HepG2 (cell line): ENCODE data around the gene NVL. TPM values are rescaled to one million over a fixed set of nuclear protein-coding genes. Genes with fewer than 3 reads are reported as not detected.

Experiments
- ATAC-seq: fragments of 200-7000 bp; cut with Tn5 transposase; 3 replicates; pipeline ENCODE4 v1.9.1; 2020; ENCODE audit warnings: mild to moderate bottlenecking, moderate library complexity
- BruUV-seq: library from RNA; stranded (reverse); fragments of 400-500 nt; replicated peaks from 2 replicates; lab custom pipeline; 2021; lab: Mats Ljungman, UMichigan
- CTCF ChIA-PET: fragments of 300-600 bp; formaldehyde crosslinking; extraction: SDS; loops from one replicate; lab custom pipeline; 2021; ENCODE audit warnings: low total read pairs, inconsistent platforms, low intra/inter-chr PET ratio; lab: Yijun Ruan, JAX
- POLR2A ChIA-PET: fragments of 350-600 bp; sonication (Branson Sonifier 250); formaldehyde crosslinking; loops from one replicate; lab custom pipeline; 2020; ENCODE audit warnings: antibody characterized with exemption, inconsistent platforms; lab: Yijun Ruan, JAX
- DNase-seq: peaks from one replicate; pipeline ENCODE4 v3.0.0-alpha.2; 2015; ENCODE audit warnings: low spot score
- FAIRE-seq: peaks from 3 replicates; lab custom pipeline; 2011; peaks lifted over from hg19 to GRCh38; lab: Jason Lieb, UNC
- H2AFZ ChIP-seq: one replicate; pipeline ENCODE4 v1.6.1; 2011; ENCODE audit warnings: low read length, inconsistent platforms
- H3K27ac ChIP-seq: fragments of 300-600 bp; 3 replicates; pipeline ENCODE4 v1.8.0; 2011; ENCODE audit warnings: mixed run types, mild to moderate bottlenecking, mixed read lengths, low read length, inconsistent platforms; ENCODE audit not compliant: insufficient read depth; ENCODE audit errors: extremely low read length
- H3K27me3 ChIP-seq, 2 experiments: fragments of 200-600 bp in 1 of 2; 2 replicates in 1 of 2; 3 replicates in 1 of 2; pipeline versions ENCODE4 v1.6.0 to v1.8.0; 2011; ENCODE audit warnings: low read length in 2 of 2, mild to moderate bottlenecking in 2 of 2, moderate library complexity in 2 of 2, inconsistent platforms in 1 of 2; ENCODE audit not compliant: insufficient read depth in 2 of 2, control insufficient read depth in 1 of 2
- H3K36me3 ChIP-seq, 2 experiments: fragments of 200-600 bp in 1 of 2; replicated peaks in 1 of 2; 2 replicates in 1 of 2; 3 replicates in 1 of 2; pipeline versions ENCODE4 v1.5.1 to v1.8.0; 2011; ENCODE audit warnings: low read length in 2 of 2, inconsistent platforms in 1 of 2; ENCODE audit not compliant: insufficient read depth in 2 of 2, control insufficient read depth in 1 of 2
- H3K4me1 ChIP-seq: 2 replicates; pipeline ENCODE4 v1.5.1; 2012; ENCODE audit warnings: low read length, inconsistent platforms; ENCODE audit not compliant: insufficient read depth
- H3K4me2 ChIP-seq: 2 replicates; pipeline ENCODE4 v1.6.0; 2011; ENCODE audit warnings: low read depth, low read length, inconsistent platforms
- H3K4me3 ChIP-seq, 3 experiments: fragments of 200-600 bp in 1 of 3; sonication (generic), shearing (Covaris generic) in 1 of 3; replicated peaks in 1 of 3; 2 replicates each; pipeline ENCODE4 v1.5.1; 2011 to 2016; ENCODE audit warnings: low read length in 3 of 3, inconsistent platforms in 2 of 3, low read depth in 2 of 3, mild to moderate bottlenecking in 2 of 3, control low read depth in 1 of 3, mixed read lengths in 1 of 3; ENCODE audit not compliant: insufficient read depth in 1 of 3
- H3K79me2 ChIP-seq: one replicate; pipeline ENCODE4 v1.6.1; 2011; ENCODE audit warnings: low read length, inconsistent platforms; ENCODE audit not compliant: insufficient read depth
- H3K9ac ChIP-seq: 2 replicates; pipeline ENCODE4 v1.6.0; 2011; ENCODE audit warnings: mild to moderate bottlenecking, low read depth, low read length, inconsistent platforms; ENCODE audit not compliant: insufficient read depth
- H3K9me3 ChIP-seq: 2 replicates; pipeline ENCODE4 v1.5.1; 2012; ENCODE audit warnings: mild to moderate bottlenecking, low read length
- H4K20me1 ChIP-seq: 2 replicates; pipeline ENCODE4 v1.6.0; 2011; ENCODE audit warnings: inconsistent platforms, mild to moderate bottlenecking, low read length, moderate library complexity; ENCODE audit not compliant: insufficient read depth
- HDAC6 ChIP-seq: fragments of 200-600 bp; sonication (generic); IDR thresholded peaks from 2 replicates; pipeline ENCODE4 v1.7.0; 2017; ENCODE audit warnings: mild to moderate bottlenecking, antibody characterized with exemption, low read length, low read depth
- IRX3 ChIP-seq: sonication (generic); formaldehyde crosslinking; IDR thresholded peaks from 2 replicates; pipeline ENCODE4 v1.8.1; 2023; ENCODE audit warnings: mild to moderate bottlenecking, low read depth, missing genetic modification reagents, borderline replicate concordance
- LCORL ChIP-seq, 2 experiments: fragments of 450-650 bp in 1 of 2; sonication (generic) in 1 of 2; formaldehyde crosslinking in 1 of 2; IDR thresholded peaks; 2 replicates each; pipeline versions ENCODE4 v1.5.0 to v1.6.1; 2017 to 2020; ENCODE audit warnings: antibody characterized with exemption in 1 of 2, missing genetic modification reagents in 1 of 2
- MYC ChIP-seq: sonication (generic); formaldehyde crosslinking; IDR thresholded peaks from 2 replicates; pipeline ENCODE4 v1.9.0; 2021; ENCODE audit warnings: missing genetic modification reagents, borderline replicate concordance
- RARA ChIP-seq: IDR thresholded peaks from 2 replicates; pipeline ENCODE4 v1.6.1; 2016; ENCODE audit warnings: missing genetic modification reagents, missing compliant biosample characterization
- TCF7 ChIP-seq: sonication (generic); IDR thresholded peaks from 2 replicates; pipeline ENCODE4 v1.6.1; 2016; ENCODE audit warnings: antibody characterized with exemption, low read depth
- ZNF205 ChIP-seq: IDR thresholded peaks from 2 replicates; pipeline ENCODE4 v1.6.1; 2018; ENCODE audit warnings: missing biosample characterization, missing genetic modification reagents
- ZSCAN21 ChIP-seq: sonication (generic); formaldehyde crosslinking; IDR thresholded peaks from 2 replicates; pipeline ENCODE4 v1.8.0; 2022; ENCODE audit warnings: mild to moderate bottlenecking, missing genetic modification reagents, moderate library complexity, borderline replicate concordance
- WGBS: methylation state at CpG from one replicate; pipeline ENCODE4 v1.1.6; 2017; ENCODE audit warnings: low lambda C conversion rate; 5-methylcytosine and 5-hydroxymethylcytosine counted together
- in situ Hi-C: cut with HindIII; loops from 2 replicates; pipeline ENCODE4 v1.10.0; 2017; ENCODE audit warnings: low pct_unique_long_range_greater_than_20kb; ENCODE audit not compliant: extremely low pct_ligation_motif_present
- intact Hi-C: fragments of 100-400 bp; cut with micrococcal nuclease; formaldehyde crosslinking; loops from one replicate; pipeline ENCODE4 v1.10.0; 2022; ENCODE audit not compliant: unreplicated experiment
- polyA plus RNA-seq, 8 experiments: library from polyadenylated mRNA; depleted of rRNA in 3 of 8; stranded (reverse) in 7 of 8; unstranded in 1 of 8; fragments of >200 nt; fragmentation: Illumina TruSeq in 4 of 8; extraction: Trizol in 4 of 8; gene quantifications; 2 replicates each; pipeline versions ENCODE4 v1.2.1 to v1.2.3, GENCODE V29; 2011 to 2016; ENCODE audit warnings: low read depth in 4 of 8, missing spikeins in 1 of 8, mixed read lengths in 1 of 8; ENCODE audit not compliant: insufficient read depth in 1 of 8
- total RNA-seq, 5 experiments: library from RNA; depleted of rRNA; stranded (reverse); fragments of >200 nt; fragmentation: Illumina TruSeq; extraction: Trizol; gene quantifications; 2 replicates each; pipeline ENCODE4 v1.2.3, GENCODE V29; 2016; ENCODE audit warnings: low read depth in 1 of 5
- TF ChIP-seq, protein P1 (sequence below): IDR thresholded peaks from 2 replicates; pipeline ENCODE4 v1.6.1; 2018; ENCODE audit warnings: missing genetic modification reagents, mild to moderate bottlenecking, missing compliant biosample characterization
- TF ChIP-seq, protein P2 (sequence below): sonication (generic); formaldehyde crosslinking; IDR thresholded peaks from 2 replicates; pipeline ENCODE4 v1.5.0; 2020; ENCODE audit warnings: mild to moderate bottlenecking, missing genetic modification reagents
- TF ChIP-seq, protein P3 (sequence below): IDR thresholded peaks from 2 replicates; pipeline ENCODE4 v1.6.1; 2016; ENCODE audit warnings: low read depth, borderline replicate concordance

NVL gene
- total and polyA plus RNA-seq, 2 of the 13 experiments (the other 11 are each of a cell fraction or from before 2014, with no cell fraction given), result 8.3 to 21.0 TPM

DNA sequence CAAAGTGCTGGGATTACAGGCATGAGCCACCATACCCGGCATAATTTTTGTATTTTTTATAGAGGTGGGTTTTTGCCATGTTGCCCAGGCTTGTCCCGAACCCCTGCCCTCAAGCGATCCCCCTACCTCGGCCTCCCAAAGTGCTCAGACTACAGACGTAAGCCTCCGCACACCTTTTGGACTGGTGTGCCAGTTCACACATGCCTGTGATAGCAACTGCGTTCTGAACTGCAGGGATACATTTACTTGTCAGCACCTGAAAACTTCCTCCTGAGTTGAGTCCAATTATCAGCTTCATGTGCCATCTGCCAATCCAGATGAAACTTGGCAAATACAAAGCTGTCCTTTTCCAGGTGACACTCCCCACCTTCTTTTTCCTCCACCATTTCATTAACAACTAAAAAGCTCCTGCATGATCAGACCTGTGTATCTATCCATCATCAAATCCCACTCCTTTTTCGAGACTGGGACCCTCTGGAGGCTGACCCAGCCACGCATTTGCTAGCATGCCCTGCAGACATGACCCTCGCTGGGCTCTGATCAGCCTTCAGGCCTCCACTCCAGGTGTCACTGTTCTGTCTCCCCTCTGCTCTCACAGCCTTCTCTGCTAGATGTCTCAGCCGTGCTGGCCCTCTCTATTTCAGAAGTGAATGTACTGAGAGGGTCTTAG lies 149.1 kb downstream of the NVL start:
- Histone ChIP-seq H3K79me2 (peaks cover 5% of the 10 kb centered on the region), H3K27me3 (no peaks in the 10 kb centered on the region), H4K20me1 (0 out of 2 replicates have a peak, but pooled peaks cover under 1% of the 10 kb centered on the region), H3K9me3 (no peaks in the 10 kb centered on the region), H3K4me2 (peak overlapping the region; percentile 75), H3K36me3 (no peaks in the 10 kb centered on the region), H3K4me1 (peaks cover 22% of the 10 kb centered on the region), H3K9ac (no peak overlapping the region), H3K27ac (no peak overlapping the region), H3K4me3 (peak overlapping the region in 1 of 3 experiments; percentile 12; a peak in 1 of 6 replicates), H2AFZ (no peak overlapping the region)
- TF ChIP-seq, protein P1, sequence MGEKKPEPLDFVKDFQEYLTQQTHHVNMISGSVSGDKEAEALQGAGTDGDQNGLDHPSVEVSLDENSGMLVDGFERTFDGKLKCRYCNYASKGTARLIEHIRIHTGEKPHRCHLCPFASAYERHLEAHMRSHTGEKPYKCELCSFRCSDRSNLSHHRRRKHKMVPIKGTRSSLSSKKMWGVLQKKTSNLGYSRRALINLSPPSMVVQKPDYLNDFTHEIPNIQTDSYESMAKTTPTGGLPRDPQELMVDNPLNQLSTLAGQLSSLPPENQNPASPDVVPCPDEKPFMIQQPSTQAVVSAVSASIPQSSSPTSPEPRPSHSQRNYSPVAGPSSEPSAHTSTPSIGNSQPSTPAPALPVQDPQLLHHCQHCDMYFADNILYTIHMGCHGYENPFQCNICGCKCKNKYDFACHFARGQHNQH (CRISPR knock-in tag), result no peak
- no peak for TF ChIP-seq TCF7
- TF ChIP-seq, protein P2, sequence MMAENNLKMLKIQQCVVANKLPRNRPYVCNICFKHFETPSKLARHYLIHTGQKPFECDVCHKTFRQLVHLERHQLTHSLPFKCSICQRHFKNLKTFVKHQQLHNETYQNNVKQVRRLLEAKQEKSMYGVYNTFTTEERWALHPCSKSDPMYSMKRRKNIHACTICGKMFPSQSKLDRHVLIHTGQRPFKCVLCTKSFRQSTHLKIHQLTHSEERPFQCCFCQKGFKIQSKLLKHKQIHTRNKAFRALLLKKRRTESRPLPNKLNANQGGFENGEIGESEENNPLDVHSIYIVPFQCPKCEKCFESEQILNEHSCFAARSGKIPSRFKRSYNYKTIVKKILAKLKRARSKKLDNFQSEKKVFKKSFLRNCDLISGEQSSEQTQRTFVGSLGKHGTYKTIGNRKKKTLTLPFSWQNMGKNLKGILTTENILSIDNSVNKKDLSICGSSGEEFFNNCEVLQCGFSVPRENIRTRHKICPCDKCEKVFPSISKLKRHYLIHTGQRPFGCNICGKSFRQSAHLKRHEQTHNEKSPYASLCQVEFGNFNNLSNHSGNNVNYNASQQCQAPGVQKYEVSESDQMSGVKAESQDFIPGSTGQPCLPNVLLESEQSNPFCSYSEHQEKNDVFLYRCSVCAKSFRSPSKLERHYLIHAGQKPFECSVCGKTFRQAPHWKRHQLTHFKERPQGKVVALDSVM (CRISPR knock-in tag), result peak; percentile 50; the same call in 1 of the 2 replicates
- ChIA-PET POLR2A (no interaction called here), CTCF (no interaction called here)
- intact Hi-C loops (no loop called here), in situ Hi-C loops (no loop called here)
- 56% methylated on average over 11 of the region's 11 CpGs for WGBS
- no peak for DNase-seq
- no peak for FAIRE-seq
- no peak for ATAC-seq
- no TSS peak for BruUV-seq

DNA sequence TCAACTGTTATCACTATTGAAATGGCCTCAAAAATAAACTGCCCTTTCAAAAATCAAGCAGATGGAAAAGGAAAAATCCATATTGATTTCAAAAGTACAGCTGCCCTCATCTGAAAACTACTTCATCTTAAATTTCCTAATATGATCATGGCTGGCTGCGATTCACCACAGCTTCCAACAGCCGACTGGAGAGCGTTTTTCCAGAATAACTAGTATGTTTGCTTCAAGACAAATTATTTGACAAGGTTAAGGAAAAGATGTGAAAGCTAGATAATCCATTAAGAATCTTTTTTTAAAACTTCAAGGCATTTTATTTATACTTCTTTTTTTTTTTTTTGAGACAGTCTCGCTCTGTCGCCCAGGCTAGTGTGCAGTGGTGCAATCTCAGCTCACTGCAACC lies 151.1 kb downstream of the NVL start:
- Histone ChIP-seq H3K79me2 (no peaks in the 10 kb centered on the region), H3K27me3 (no peaks in the 10 kb centered on the region), H4K20me1 (no peaks in the 10 kb centered on the region), H3K36me3 (no peaks in the 10 kb centered on the region), H3K4me3 (no peak overlapping the region), H3K27ac (no peak overlapping the region), H3K9ac (no peak overlapping the region), H3K9me3 (no peaks in the 10 kb centered on the region), H3K4me2 (no peak overlapping the region), H2AFZ (no peak overlapping the region), H3K4me1 (peaks cover 14% of the 10 kb centered on the region)
- 91% methylated on average over 5 of the region's 5 CpGs for WGBS
- CTCF ChIA-PET, result no interaction called here
- FAIRE-seq (no peak), DNase-seq (no peak), ATAC-seq (no peak)
- in situ Hi-C loops, result no loop called here
- POLR2A ChIA-PET, result no interaction called here
- no TSS peak for BruUV-seq
- intact Hi-C loops, result no loop called here
- no peak for TF ChIP-seq LCORL (IDR thresholded peaks at IDR 0.05)
- no peak for TF ChIP-seq LCORL (CRISPR knock-in tag; IDR thresholded peaks at IDR 0.05)
- TF ChIP-seq, protein P3, sequence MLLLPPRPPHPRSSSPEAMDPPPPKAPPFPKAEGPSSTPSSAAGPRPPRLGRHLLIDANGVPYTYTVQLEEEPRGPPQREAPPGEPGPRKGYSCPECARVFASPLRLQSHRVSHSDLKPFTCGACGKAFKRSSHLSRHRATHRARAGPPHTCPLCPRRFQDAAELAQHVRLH (CRISPR knock-in tag), result no peak
- TF ChIP-seq HDAC6, result no peak
- TF ChIP-seq MYC, result no peak
- no peak for TF ChIP-seq ZSCAN21
- TF ChIP-seq RARA (CRISPR knock-in tag), result no peak
- no peak for TF ChIP-seq ZNF205 (CRISPR knock-in tag)
- no peak for TF ChIP-seq IRX3 (CRISPR knock-in tag)
